HuH-7 (cell line): ENCODE results near the gene ZNF385D.

Experiments used
- DNase-seq: peaks from one replicate; pipeline ENCODE4 v3.0.0; 2011; ENCODE audit warnings: low spot score

ZNF385D gene

DNA sequence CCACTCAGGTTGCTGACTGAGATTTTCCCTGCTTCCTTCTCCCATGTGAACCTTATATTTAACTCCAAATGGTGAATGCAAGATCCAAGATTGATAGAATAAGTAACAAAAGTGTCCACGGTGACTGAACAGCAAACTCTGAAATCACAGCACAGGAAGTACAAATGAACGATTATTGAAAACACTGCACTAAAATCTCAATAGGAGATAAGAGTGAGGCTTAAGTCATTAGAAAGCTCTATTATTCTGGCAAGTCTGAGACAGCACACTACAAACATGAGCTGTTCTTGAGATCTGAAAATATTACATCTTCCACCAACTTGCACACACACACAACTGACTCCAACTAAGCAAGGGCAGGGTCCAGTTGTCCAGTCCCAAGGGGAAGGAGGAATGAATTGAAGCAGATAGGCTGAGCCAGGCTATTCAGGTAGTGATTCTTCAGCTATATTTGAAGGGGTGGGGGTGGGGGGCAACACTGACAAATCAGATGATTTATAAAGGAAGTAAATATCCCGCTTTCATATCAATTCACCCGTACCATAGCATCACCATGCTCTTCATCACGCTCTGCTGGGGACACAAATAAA is 2.9 kb downstream of the ZNF385D start:
- DNase-seq: no peak

DNA sequence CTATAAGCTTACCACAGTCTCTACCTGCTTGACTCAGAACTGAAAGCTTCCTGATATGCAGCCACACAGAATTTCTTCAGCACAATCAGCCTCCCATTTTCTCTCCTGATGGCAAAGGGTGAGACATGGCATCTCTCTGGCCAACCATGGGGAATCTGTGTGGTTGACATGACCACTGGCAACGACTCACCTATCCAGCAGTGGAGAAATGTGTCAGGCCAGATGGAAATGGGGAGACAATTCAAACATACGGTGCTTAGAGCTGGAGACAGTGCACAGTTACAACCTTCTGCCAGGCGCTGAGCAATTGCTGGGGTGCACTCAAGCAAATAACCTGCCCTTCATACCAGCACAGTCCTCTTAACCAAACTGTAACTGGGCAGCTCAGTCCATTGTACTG is 3.6 kb downstream of the ZNF385D start:
- DNase-seq: no peak

DNA sequence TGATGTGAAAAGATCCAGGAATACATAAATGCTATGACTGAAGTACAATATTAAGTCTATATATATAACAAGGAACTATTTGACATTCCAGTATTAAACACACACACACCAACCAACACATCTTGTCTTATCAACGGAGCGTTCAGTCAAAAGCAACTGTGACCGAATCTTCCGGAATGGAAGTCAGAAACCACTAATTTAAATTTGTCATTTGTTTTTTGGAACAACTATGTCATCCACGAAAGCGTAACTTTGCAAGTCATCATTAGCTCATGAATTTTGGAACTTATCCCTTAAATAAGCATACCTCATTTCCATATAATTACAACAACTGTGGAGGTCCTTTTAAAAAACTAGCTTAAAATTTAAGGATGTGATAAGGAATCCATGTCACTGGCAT is 5.0 kb downstream of the ZNF385D start:
- no peak for DNase-seq

DNA sequence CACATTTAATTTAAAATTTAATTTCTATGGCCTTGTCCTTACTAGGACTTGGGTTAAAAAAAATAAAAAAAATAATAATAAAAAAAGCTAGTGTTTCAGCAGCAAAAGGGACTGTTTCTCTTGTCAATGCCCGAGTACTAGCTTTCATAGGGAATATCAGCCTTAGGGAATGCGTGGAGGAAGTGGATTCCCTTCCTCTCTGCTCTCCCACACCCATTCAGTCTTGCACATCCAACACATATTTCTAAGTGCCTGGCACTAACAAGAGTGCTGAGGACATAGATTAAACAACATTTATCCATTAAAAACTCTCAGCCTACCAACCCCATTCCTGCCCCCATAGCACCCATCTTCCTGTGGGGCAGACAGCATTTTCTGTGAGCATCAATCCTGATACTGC is 6.2 kb downstream of the ZNF385D start:
- no peak for DNase-seq

DNA sequence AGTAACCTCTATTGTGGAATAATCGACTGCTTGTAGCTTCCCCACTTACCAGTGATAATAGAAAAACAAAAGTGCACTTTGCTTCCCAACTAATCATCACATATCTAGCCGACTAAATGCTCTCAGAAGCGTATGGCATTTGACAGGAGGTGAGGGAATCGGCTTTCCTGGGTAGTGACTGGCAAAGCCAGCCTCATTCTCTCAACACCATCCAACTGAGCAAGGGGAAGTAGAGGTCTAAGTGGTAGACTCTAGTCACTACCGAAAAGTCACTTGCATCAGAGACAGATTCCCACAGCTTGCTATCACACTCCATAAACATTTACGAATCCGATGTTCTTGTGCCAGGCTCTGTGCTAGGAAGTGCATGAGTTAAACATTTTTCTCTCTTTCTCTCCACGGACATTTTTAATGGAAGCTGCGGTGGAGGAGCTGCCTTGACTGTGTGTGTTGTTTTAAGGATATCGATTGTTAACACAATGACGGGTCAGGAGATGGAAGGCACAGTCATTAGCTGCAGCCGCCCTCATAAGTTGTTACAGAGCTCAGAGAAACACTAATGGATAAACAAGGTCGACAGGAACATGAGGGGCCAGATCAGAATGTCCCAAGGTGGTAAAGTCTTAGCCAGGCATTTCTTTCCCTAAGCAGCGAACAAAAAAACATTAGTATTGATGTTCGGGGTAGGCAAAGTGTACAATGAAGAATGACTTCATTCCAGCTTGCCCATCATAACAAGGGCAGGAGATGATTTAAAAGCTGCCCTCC is 11.9 kb downstream of the ZNF385D start:
- DNase-seq: no peak

DNA sequence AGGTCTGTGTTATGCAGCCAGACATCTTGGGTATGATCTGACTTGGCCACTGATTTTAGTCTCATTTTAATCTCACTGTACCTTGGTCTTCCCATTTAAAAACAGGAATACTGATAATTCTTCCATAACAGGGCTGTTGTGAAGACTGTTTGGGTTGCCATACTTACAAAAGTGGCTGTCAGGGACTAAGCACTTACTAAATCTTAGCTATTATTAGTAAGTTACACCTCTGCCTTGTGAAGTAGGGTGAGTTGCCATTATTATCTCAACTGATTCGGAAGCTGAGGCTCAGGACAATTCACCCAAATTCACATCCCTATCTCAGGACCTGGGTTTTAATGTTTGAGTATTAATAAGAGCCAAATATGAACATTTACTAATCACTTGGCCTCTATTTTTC is 12.7 kb downstream of the ZNF385D start:
- DNase-seq: no peak

DNA sequence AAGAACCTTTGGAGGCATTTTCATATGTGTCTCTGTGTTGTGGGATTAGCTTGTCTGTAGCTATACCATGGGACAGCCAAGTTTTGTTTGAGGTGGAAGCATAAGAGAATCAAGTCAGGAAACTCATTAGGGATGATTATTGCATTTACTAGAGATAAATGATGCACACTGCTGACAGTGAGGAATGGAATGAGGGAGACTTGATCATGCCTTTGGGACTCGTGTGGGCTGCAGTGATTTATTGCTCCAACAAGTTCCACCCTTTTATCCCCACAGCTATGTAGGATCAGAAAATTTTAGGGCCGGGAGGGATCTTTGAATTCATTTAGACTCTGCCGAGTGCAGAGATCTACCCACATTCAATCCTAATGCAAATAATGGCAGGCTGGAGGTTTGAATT is 16.3 kb downstream of the ZNF385D start:
- DNase-seq: no peak

DNA sequence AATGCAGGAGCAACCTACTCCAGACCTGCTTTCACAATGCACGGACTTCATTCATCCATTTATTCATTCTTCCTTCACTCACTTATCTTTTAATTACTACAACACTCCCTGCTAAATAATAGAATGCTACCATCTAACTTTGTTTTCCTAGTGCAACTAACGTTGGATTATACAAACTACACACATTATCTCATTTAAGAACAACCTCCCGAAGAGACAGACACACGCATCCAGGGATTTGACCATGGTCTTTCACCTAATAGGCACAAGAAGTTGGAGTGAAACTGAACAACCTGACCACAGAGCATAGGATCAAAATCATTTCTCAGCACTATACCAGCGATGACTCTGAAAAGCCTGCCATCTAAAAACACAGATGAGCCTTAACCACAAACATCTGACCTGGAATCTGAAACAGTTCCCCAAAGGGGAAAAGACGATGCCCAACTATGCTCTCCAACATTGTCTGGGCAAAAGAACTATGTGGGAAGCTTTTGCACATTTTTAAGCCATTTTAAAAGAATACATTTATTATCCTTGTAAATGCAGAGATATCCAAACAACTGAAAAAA is 21.0 kb downstream of the ZNF385D start:
- DNase-seq: no peak

DNA sequence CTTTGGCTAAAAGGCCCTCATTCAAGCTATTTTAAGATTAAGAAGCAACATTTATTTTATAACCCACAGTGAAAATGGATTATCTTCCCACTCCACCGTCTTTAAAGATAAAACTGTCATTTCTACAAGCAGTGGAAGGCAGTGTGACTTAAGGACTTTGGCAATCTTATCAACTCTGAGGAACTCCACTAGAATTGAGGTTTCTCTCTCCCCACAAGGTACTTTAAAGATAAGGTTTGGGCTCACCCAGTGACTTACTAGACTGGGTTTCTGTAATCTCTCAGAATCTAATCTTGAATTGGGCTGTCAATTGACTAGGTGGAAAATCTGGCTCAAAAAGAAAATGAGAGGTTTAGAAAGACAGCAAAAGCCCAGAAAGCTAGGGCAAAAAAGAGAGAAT is 21.7 kb downstream of the ZNF385D start:
- DNase-seq: no peak

DNA sequence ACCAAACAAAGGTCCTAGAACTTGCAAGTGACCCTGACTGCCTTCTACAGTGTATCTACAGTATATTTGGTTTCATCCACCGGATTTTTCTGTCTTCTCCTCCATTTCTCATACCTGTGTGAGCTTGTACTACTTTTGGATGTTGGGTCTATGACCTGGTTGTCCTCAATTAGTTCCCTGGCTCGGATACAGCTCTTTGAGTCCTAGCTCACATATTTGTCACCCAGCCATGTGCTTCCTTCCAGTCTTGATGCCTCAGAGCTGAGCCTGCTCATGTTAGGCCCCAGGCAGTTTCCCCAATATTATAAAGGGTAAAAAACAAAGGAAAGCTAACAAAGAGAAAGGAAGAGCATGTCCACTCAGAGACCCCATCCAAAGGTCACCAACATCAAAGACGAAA is 28.2 kb downstream of the ZNF385D start:
- DNase-seq: no peak

DNA sequence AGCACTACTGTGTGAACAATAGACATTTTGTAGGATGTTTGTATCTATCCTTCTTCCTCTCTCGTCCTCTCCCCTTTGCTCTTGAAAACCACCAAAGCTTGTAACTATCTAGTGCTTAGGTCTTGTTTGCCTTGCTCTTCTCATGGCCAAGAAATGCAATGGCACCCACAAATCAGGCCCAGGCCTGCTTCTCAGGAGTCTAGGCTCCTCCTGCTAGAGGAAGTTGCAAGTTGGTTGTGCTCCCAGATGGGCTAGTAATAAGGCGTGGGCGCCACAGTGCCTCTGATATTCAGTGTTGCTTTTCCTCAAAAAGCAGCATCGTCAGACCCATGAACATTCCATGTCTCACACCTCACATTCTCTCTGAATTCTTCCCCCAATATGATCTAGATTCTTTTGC is 28.7 kb downstream of the ZNF385D start:
- no peak for DNase-seq

DNA sequence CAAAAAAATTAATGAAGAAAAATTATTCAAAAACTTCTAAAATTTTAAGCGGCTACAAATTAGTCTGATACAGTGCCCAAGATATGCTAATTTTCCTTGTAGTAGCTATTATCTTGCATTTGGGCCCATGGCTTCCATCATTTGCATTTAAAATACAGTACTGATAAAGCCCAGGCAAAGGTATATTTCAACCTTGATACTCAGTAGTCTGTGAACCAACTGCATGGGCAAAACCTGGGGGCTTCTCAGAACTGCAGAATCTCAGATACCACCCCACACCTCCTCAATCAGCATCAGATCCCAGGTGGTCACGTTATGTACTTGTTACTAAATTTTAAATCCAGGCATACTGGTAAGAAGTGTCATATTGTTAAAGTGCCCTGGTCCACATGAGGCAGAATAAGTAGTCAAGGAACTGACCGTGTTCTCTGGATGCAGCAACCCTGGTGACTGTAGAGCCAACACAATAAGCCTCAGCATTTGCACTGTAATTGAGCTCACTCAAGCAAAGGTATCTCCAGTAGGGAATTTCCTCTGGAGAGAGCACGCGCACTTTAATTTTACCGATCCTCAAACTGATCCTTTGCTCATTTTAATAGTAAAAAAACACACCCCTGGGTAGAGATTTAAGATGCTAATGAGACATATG is 31.9 kb downstream of the ZNF385D start:
- no peak for DNase-seq

DNA sequence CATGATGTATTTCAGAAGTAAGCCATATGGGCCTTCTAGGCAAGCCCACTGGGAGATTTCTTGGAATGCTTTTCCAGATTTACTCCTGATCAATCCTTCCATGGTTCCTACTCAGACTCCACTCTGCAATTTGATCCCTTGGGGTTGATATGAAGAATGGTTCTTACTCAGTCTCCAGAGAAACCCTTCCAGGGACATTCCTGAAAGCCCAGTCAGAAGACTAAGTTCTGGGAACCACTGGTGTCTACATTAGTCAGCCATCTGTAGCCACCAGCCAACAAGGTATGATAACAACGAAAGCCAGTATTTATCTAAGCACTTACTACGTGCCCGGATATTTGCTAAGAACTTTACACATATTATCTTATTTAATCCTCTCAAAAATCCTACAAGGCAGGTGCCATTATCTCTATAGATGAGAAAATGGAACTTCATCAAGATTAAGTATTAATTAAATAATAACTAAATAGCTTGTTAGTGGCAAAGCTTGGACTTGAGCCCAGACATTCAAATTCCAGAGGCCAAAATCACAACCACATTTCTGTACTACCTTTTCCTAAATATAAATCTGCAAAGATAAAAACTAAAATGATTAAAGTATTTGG is 32.7 kb downstream of the ZNF385D start:
- no peak for DNase-seq

DNA sequence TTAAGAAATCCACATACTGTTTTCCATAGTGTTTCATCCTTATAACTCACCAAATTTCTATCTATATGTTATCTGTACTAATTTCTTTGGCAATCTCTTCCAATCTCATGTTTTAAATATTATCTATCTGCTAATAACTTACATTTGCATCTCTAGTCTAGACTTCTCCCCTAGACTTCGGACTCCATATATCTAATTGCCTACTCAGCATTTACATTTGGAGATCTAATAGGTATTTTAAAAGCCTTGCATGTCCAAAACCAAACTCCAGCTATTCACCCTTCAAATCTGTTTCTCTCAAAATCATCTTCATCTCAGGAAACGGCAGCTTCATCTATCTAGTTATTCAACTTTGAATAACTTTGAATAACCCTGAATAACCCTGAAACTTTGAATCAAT is 35.3 kb downstream of the ZNF385D start:
- DNase-seq: no peak

DNA sequence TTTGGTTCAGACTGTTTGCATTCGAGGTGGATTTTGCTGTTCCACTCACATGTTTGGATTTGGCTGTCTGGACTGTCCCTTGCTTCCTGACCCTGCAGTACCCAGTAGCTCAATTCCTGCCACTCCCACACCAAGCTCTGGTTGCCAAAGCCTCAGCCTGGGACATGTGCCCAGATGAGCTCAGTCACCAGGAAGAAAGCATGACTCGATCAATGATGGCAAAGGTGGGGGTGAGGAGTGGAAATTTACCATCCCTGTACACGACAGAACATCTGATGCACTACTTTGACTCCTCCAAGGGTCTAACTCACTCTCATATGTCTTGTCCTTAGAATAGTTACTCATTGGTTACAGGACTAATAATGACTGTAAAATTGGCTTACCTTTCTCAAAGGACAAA is 45.2 kb downstream of the ZNF385D start:
- no peak for DNase-seq

DNA sequence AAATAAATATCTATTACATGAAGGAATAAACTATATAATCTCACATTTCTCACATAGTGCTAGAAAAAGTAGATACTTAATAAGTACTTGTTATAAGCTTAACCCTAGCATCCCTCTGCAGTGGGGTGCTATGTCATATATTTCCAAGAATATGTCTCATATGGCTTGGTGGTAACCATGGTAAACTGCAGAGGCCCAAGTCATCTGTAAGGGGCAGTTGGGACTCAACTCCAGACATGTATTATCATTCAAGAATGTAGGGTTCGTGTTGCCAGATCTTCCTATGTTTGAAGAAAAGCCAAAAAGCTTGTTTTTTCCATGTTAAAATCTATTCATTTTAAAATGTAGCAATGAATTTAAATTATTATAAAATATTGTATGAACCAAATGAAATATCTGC is 46.2 kb downstream of the ZNF385D start:
- no peak for DNase-seq

DNA sequence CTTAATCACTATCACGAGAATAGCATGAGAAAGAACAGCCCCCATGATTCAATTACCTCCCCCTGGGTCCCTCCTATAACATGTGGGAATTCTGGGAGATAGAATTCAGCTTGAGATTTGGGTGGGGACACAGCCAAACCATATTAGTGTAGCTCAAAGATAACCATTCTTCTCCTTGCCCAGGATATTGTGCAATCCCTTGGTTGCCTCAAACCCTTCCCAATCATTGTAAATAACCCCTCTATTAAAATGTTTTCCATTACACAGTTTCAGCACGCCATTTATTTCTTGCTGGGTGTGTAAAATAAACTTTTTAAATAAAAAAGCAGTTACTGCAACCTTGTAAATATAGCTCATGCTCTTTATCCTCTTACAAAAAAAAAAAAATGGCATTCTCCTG is 47.7 kb downstream of the ZNF385D start:
- DNase-seq: no peak

DNA sequence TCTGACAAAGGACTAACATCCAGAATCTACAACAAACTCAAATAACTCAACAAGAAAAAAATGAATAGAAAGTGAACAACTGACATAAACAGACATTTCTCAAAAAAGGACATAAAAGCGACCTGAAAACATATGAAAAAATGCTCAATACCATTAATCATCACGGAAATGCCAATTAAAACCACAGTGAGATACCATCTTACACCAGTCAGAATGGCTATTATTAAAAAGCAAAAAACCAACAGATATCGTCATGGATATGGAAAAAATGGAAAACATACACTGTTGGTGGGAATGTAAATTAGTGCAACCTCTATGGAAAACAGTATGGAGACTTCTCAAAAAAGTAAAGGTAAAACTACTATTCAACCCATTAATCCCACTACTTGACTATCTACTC is 53.3 kb downstream of the ZNF385D start:
- no peak for DNase-seq

DNA sequence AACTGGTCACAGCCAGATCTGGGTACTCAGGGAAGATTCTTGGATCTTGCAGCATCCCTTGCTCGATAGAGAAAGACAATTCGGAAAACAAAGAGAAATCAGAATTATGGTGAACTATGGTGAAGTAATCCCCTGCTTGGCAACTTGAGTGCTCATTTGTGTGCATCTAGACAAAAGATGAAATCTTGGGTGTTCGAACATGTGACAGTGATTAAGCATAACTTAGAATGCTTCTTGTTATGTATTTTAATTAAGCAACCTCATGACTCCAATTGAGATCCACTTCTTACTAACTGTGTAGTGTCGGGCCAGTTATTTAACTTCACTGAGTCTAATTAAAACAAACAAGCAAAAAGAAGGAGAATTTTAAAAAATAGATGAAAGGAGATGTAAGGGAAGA is 56.5 kb downstream of the ZNF385D start:
- no peak for DNase-seq

DNA sequence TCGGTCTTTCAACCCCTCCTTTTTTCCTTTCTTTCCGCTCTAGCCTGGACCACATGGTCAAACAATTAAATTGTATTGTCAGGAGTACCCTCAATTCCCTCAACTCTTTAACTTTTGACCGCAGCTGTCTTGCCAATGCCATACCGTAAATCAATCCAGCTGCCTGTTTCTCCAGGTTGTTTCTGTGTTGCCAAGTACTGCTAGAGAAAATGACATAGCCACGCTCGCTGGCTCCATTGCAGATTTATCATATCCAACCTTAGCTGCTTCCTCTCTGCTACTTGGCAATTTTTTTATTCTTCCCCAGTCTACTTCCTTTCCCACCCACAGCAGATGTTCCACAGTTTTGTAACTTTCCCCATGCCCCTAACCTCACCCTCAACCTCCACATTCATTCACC is 60.0 kb downstream of the ZNF385D start:
- no peak for DNase-seq

DNA sequence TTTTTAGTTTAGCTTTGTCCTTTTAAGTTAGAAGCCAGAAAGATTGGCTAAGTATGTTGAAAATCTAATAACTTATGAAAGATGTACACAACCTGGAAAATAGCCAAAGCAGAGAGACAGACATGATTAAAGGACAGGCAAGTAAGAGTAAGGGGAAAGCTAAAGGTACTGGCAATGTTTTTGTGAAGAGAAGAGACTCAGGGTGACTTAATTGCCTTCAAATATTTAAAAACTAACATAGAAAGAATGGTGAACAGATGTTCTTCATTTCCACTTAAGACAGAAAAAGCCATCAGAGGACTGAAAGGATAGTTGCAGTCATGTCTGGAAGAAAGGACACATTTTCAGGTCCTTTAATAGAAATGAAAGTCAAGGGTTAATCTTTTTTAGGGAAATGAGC is 68.8 kb downstream of the ZNF385D start:
- no peak for DNase-seq

DNA sequence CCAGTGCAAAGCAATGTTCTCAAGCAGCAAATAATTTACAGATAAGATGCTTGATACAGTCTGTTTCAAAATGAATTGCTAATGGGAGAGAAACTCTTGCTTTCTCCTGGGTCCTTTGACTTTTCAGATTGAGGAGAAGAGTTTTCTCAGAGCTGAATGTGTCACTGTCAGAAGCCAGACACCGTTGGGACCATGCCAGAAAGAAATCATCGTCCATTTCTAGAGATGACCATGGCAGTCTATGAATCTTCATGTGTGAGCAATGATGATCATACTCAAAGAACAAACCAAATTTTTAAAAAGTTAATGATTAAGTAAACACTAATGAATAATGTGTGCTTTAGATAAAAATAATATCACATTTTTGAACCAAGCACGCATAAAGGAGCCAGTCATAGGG is 77.6 kb downstream of the ZNF385D start:
- no peak for DNase-seq

DNA sequence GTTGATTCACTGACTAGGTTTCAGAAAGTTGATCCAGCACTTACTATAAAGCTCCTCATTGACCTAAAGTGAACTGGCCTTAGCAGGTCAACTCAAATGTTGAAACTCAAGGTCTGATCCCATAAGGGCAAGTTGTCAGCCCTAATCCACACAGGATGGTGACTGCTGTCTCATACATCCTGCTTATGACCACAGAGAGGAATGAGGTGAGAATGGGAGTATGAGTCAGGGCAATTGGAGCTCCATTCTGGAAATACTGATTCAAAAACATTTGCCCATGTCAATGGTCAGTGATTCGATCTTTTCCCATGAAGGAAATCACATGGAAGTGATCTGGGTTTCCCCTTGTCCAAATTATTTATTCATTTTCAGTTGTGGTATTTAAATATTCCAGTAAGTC is 78.7 kb downstream of the ZNF385D start:
- no peak for DNase-seq
